ENCODE measurements around the gene C14orf119.

C14orf119 gene

GRCh38 chr14:23149745-23150144 lies 54.4 kb downstream of the C14orf119 start:
- no peak for DNase-seq (ENCODE audit: low spot score)

Data from D341Med (cell line).